IMR-90 (cell line): ENCODE data around the gene UCKL1. TPM values are rescaled to one million over a fixed set of nuclear protein-coding genes. Genes with fewer than 3 reads are reported as not detected.

Experiments
- ATAC-seq: fragments of 200-7000 bp; cut with Tn5 transposase; 2 replicates; pipeline ENCODE4 v1.9.1; 2020; ENCODE audit warnings: low read depth, mild to moderate bottlenecking, moderate library complexity
- BruUV-seq: library from RNA; stranded (reverse); fragments of 400-500 nt; replicated peaks from 2 replicates; lab custom pipeline; 2021; lab: Mats Ljungman, UMichigan
- CTCF ChIA-PET: fragments of 300-600 bp; formaldehyde crosslinking; extraction: SDS; loops from one replicate; lab custom pipeline; 2021; ENCODE audit warnings: antibody characterized with exemption; lab: Yijun Ruan, JAX
- POLR2A ChIA-PET: fragments of 300-600 bp; sonication (Branson Sonifier 250); formaldehyde crosslinking; loops from one replicate; lab custom pipeline; 2022; ENCODE audit warnings: antibody characterized with exemption; ENCODE audit not compliant: unreplicated experiment; lab: Charles Lee
- DNase-seq: peaks from one replicate; pipeline ENCODE4 v3.0.0; 2013
- H2AFZ ChIP-seq: replicated peaks from 2 replicates; pipeline ENCODE3; 2013; ENCODE audit warnings: low read length, mild to moderate bottlenecking; ENCODE audit not compliant: poor library complexity
- H2AK5ac ChIP-seq: 2 replicates; pipeline ENCODE4 v1.6.1; 2013; ENCODE audit warnings: low read depth, low read length, inconsistent platforms
- H2AK9ac ChIP-seq: replicated peaks from 2 replicates; pipeline ENCODE3; 2013; ENCODE audit warnings: mild to moderate bottlenecking, low read depth, low read length, moderate library complexity; ENCODE audit not compliant: poor library complexity
- H2BK120ac ChIP-seq: 2 replicates; pipeline ENCODE4 v1.6.1; 2013; ENCODE audit warnings: low read depth, low read length, inconsistent platforms
- H2BK15ac ChIP-seq: 3 replicates; pipeline ENCODE4 v1.6.1; 2013; ENCODE audit warnings: low read depth, low read length, inconsistent platforms
- H2BK20ac ChIP-seq: 2 replicates; pipeline ENCODE4 v1.6.1; 2013; ENCODE audit warnings: low read depth, mild to moderate bottlenecking, inconsistent platforms, low read length, moderate library complexity
- H2BK5ac ChIP-seq: 2 replicates; pipeline ENCODE4 v1.6.1; 2013; ENCODE audit warnings: mild to moderate bottlenecking, low read depth, low read length, inconsistent platforms; ENCODE audit not compliant: poor library complexity, severe bottlenecking
- H3K14ac ChIP-seq: replicated peaks from 2 replicates; pipeline ENCODE4 v1.6.1; 2013; ENCODE audit warnings: low read depth, low read length, inconsistent platforms
- H3K18ac ChIP-seq: 2 replicates; pipeline ENCODE4 v1.6.1; 2013; ENCODE audit warnings: low read depth, low read length, control low read depth
- H3K23ac ChIP-seq: 2 replicates; pipeline ENCODE4 v1.6.1; 2013; ENCODE audit warnings: low read depth, low read length, inconsistent platforms
- H3K27ac ChIP-seq: 2 replicates; pipeline ENCODE4 v1.5.1; 2013; ENCODE audit warnings: mild to moderate bottlenecking, control low read depth, low read length; ENCODE audit not compliant: insufficient read depth
- H3K27me3 ChIP-seq: 2 replicates; pipeline ENCODE4 v1.6.1; 2013; ENCODE audit warnings: low read length; ENCODE audit not compliant: control insufficient read depth, insufficient read depth
- H3K36me3 ChIP-seq: 2 replicates; pipeline ENCODE4 v1.6.1; 2013; ENCODE audit warnings: low read length, mixed read lengths; ENCODE audit not compliant: control insufficient read depth, insufficient read depth
- H3K4ac ChIP-seq: 2 replicates; pipeline ENCODE4 v1.6.1; 2013; ENCODE audit warnings: low read depth, low read length, inconsistent platforms
- H3K4me1 ChIP-seq: 2 replicates; pipeline ENCODE4 v1.6.1; 2013; ENCODE audit warnings: low read length, mixed read lengths; ENCODE audit not compliant: control insufficient read depth, insufficient read depth
- H3K4me2 ChIP-seq: 2 replicates; pipeline ENCODE4 v1.6.1; 2013; ENCODE audit warnings: low read depth, mild to moderate bottlenecking, control low read depth, low read length, moderate library complexity
- H3K4me3 ChIP-seq: 2 replicates; pipeline ENCODE4 v1.5.1; 2013; ENCODE audit warnings: low read depth, mild to moderate bottlenecking, control low read depth, low read length, moderate library complexity; ENCODE audit not compliant: insufficient read depth
- H3K56ac ChIP-seq: 2 replicates; pipeline ENCODE4 v1.6.1; 2013; ENCODE audit warnings: low read length, inconsistent platforms; ENCODE audit not compliant: insufficient read depth; ENCODE audit errors: extremely low read depth
- H3K79me1 ChIP-seq, 2 experiments: 2 replicates each; pipeline ENCODE4 v1.6.1; 2013; ENCODE audit warnings: low read length in 2 of 2, inconsistent platforms in 1 of 2, low read depth in 1 of 2
- H3K9ac ChIP-seq: 2 replicates; pipeline ENCODE4 v1.6.1; 2013; ENCODE audit warnings: low read depth, low read length, control low read depth
- H3K9me1 ChIP-seq: 2 replicates; pipeline ENCODE4 v1.6.1; 2013; ENCODE audit warnings: low read length, inconsistent platforms; ENCODE audit not compliant: insufficient read depth
- H3K9me3 ChIP-seq: 2 replicates; pipeline ENCODE4 v1.6.1; 2013; ENCODE audit warnings: low read length; ENCODE audit not compliant: control insufficient read depth, insufficient read depth
- H4K20me1 ChIP-seq: 2 replicates; pipeline ENCODE4 v1.6.1; 2013; ENCODE audit warnings: low read length, inconsistent platforms; ENCODE audit not compliant: insufficient read depth
- H4K5ac ChIP-seq: 2 replicates; pipeline ENCODE4 v1.6.1; 2013; ENCODE audit warnings: mild to moderate bottlenecking, low read depth, low read length, control low read depth
- H4K8ac ChIP-seq, 2 experiments: 2 replicates each; pipeline ENCODE4 v1.6.1; 2013; ENCODE audit warnings: low read depth in 2 of 2, low read length in 2 of 2, control low read depth in 1 of 2, inconsistent platforms in 1 of 2
- H4K91ac ChIP-seq: 2 replicates; pipeline ENCODE4 v1.6.1; 2013; ENCODE audit warnings: low read depth, low read length, inconsistent platforms; ENCODE audit not compliant: insufficient read depth
- CHD1 ChIP-seq: IDR thresholded peaks from 2 replicates; pipeline ENCODE4 v1.6.1; 2012; ENCODE audit warnings: low read depth, low read length, improper control_type of control experiment
- CTCF ChIP-seq: conservative IDR thresholded peaks from 2 replicates; pipeline ENCODE4 v1.5.1; 2012; ENCODE audit warnings: mild to moderate bottlenecking, low read depth, low read length, improper control_type of control experiment
- NFE2L2 ChIP-seq: fragments of 150-350 bp; IDR thresholded peaks from 2 replicates; pipeline ENCODE4 v1.6.1; 2016; ENCODE audit warnings: low read depth, mild to moderate bottlenecking, low read length
- RAD21 ChIP-seq: IDR thresholded peaks from 2 replicates; pipeline ENCODE4 v1.6.1; 2012; ENCODE audit warnings: low read length, improper control_type of control experiment
- RCOR1 ChIP-seq: IDR thresholded peaks from 2 replicates; pipeline ENCODE4 v1.6.1; 2012; ENCODE audit warnings: mild to moderate bottlenecking, low read length, improper control_type of control experiment; ENCODE audit not compliant: insufficient replicate concordance
- RFX5 ChIP-seq: IDR thresholded peaks from 2 replicates; pipeline ENCODE4 v1.8.0; 2012; ENCODE audit warnings: low read depth, mild to moderate bottlenecking, low read length, moderate library complexity
- USF2 ChIP-seq: fragments of 150-350 bp; IDR thresholded peaks from 2 replicates; pipeline ENCODE4 v1.6.1; 2017; ENCODE audit warnings: mild to moderate bottlenecking, antibody characterized with exemption, low read length, low read depth
- WGBS, 2 experiments: methylation state at CpG; one replicate each; pipeline versions ENCODE4 v1.1.5 to v1.1.7; 2013; ENCODE audit warnings: missing lambda C conversion rate in 2 of 2; ENCODE audit not compliant: insufficient read length in 1 of 2; ENCODE audit errors: extremely low coverage in 2 of 2; 5-methylcytosine and 5-hydroxymethylcytosine counted together
- dilution Hi-C: fragments of 300-500 bp; cut with HindIII; formaldehyde crosslinking; loops from one replicate; pipeline ENCODE4 v1.14.3; 2018; ENCODE audit warnings: low sequenced_read_pairs; ENCODE audit not compliant: unreplicated experiment
- in situ Hi-C: fragments of 300-500 bp; cut with MboI; formaldehyde crosslinking; loops from 3 replicates; pipeline ENCODE4 v1.14.3; 2019; ENCODE audit warnings: low sequenced_read_pairs, inconsistent platforms, mixed read lengths
- intact Hi-C: fragments of 100-400 bp; cut with micrococcal nuclease; formaldehyde crosslinking; loops from 2 replicates; pipeline ENCODE4 v1.10.0; 2022
- polyA plus RNA-seq, 3 experiments: library from polyadenylated mRNA; depleted of rRNA; stranded (reverse); fragments of >200 nt; gene quantifications; 2 replicates each; pipeline ENCODE4 v1.2.3, GENCODE V29; 2012; ENCODE audit warnings: low replicate concordance in 1 of 3
- total RNA-seq: library from RNA; depleted of rRNA; stranded (reverse); fragments of >200 nt; gene quantifications from 2 replicates; pipeline ENCODE4 v1.2.3, GENCODE V29; 2012

UCKL1 gene
- total and polyA plus RNA-seq, 2 of the 4 experiments (the other 2 are of a cell fraction), result 16.7 to 54.7 TPM

- no peak overlapping the region for H3K27ac ChIP-seq
- CTCF ChIA-PET, result no interaction called here
- no TSS peak for BruUV-seq
- H3K27me3 ChIP-seq, result no peaks in the 10 kb centered on the region
- dilution Hi-C loops (no loop called here), in situ Hi-C loops (no loop called here), intact Hi-C loops (no loop called here)
- H3K4me2 ChIP-seq, result no peak overlapping the region
- H3K36me3 ChIP-seq, result peaks cover 59% of the 10 kb centered on the region
- no peak overlapping the region for H4K8ac ChIP-seq
- no peak overlapping the region for H3K18ac ChIP-seq
- POLR2A ChIA-PET, result no interaction called here
- H3K9me3 ChIP-seq, result no peaks in the 10 kb centered on the region
- no peak for ATAC-seq
- H3K23ac ChIP-seq, result no peak overlapping the region
- no peak overlapping the region for H2AFZ ChIP-seq
- peaks cover 32 to 60% of the 10 kb centered on the region in 2 experiments for H3K79me1 ChIP-seq
- no peak overlapping the region for H4K5ac ChIP-seq
- H3K4me3 ChIP-seq, result no peak overlapping the region
- H2BK15ac ChIP-seq, result no peak overlapping the region
- 98% methylated on average over 16 of the region's 26 CpGs; no CpG with 5 or more reads in 1 of the 2 experiments for WGBS, 2 experiments
- no peaks in the 10 kb centered on the region for H3K4me1 ChIP-seq
- H2AK9ac ChIP-seq, result no peak overlapping the region
- H2BK120ac ChIP-seq, result no peak overlapping the region
- H3K4ac ChIP-seq, result no peak overlapping the region
- no peak overlapping the region for H2AK5ac ChIP-seq
- H2BK20ac ChIP-seq, result no peak overlapping the region
- DNase-seq, result no peak
- H3K56ac ChIP-seq, result no peak overlapping the region
- no peak overlapping the region for H4K91ac ChIP-seq
- no peak overlapping the region for H2BK5ac ChIP-seq
- H4K20me1 ChIP-seq, result peaks cover 74% of the 10 kb centered on the region
- TF ChIP-seq NFE2L2, result no peak
- no peak for TF ChIP-seq RAD21
- TF ChIP-seq USF2, result no peak
- TF ChIP-seq RCOR1, result no peak
- no peak for TF ChIP-seq CHD1
- TF ChIP-seq RFX5, result no peak
- TF ChIP-seq CTCF, result no peak
- 0 out of 2 replicates have a peak, but pooled peaks cover 8% of the 10 kb centered on the region for H3K9me1 ChIP-seq
- no peak overlapping the region for H3K9ac ChIP-seq
- no peak overlapping the region for H3K14ac ChIP-seq
These were observed 27.1 kb downstream of the UCKL1 start for GRCh38 chr20:63929071-63929470.
